ENCODE results near the gene ZDHHC14.

- TF ChIP-seq CTCF (IDR thresholded peaks at IDR 0.05) (no peak), EP300 (IDR thresholded peaks at IDR 0.05) (no peak), POLR2AphosphoS5 (IDR thresholded peaks at IDR 0.05) (no peak)
These were observed 234.4 kb downstream of the ZDHHC14 start for GRCh38 chr6:157615420-157615769.
